Fibroblast of the aortic adventitia (primary cell): ENCODE measurements around the gene EMC7. TPM values are rescaled to one million over a fixed set of nuclear protein-coding genes. Genes with fewer than 3 reads are reported as not detected.

Source experiments
- DNase-seq: peaks from one replicate; pipeline ENCODE4 v3.0.0-alpha.2; 2010; ENCODE audit warnings: low read depth
- H3K4me3 ChIP-seq: 2 replicates; pipeline ENCODE4 v1.5.1; 2011; ENCODE audit warnings: low read depth, mild to moderate bottlenecking, control low read depth, low read length, moderate library complexity
- CTCF ChIP-seq: IDR thresholded peaks from 2 replicates; pipeline ENCODE4 v1.5.1; 2011; ENCODE audit warnings: mild to moderate bottlenecking, low read length, control low read depth, inconsistent platforms; ENCODE audit not compliant: insufficient read depth
- total RNA-seq: library from RNA; depleted of rRNA; stranded (reverse); fragments of >200 nt; gene quantifications from 2 replicates; pipeline ENCODE4 v1.2.3, GENCODE V29; 2012; ENCODE audit warnings: low replicate concordance

EMC7 gene
- total RNA-seq, 1 donor, result 46.6 TPM

GRCh38 chr15:34114215-34114614 is 12.6 kb upstream of the EMC7 start:
- no peak for TF ChIP-seq CTCF
- no peak for DNase-seq
- H3K4me3 ChIP-seq, result no peak overlapping the region

- no peak for TF ChIP-seq CTCF
- no peak for DNase-seq
- no peak overlapping the region for H3K4me3 ChIP-seq
Observed at GRCh38 chr15:34111488-34111887, 9.8 kb upstream of the EMC7 start.

GRCh38 chr15:34109797-34110663 is 8.4 kb upstream of the EMC7 start:
- TF ChIP-seq CTCF, result peak; percentile 85
- DNase-seq, result peak; percentile 68
- no peak overlapping the region for H3K4me3 ChIP-seq

GRCh38 chr15:34107315-34107714 is 5.7 kb upstream of the EMC7 start:
- no peak overlapping the region for H3K4me3 ChIP-seq
- TF ChIP-seq CTCF, result no peak
- no peak for DNase-seq

GRCh38 chr15:34106423-34106822 is 4.8 kb upstream of the EMC7 start:
- TF ChIP-seq CTCF, result no peak
- DNase-seq, result no peak

GRCh38 chr15:34102175-34102925 is 688 bp upstream of the EMC7 start:
- no peak for TF ChIP-seq CTCF
- DNase-seq, result no peak
- peak overlapping the region; percentile 100 for H3K4me3 ChIP-seq

More at GRCh38 chr15:34106423-34106822, 4.8 kb upstream of the EMC7 start:
- no peak overlapping the region for H3K4me3 ChIP-seq
